Adipocyte (in vitro differentiated cells): ENCODE results near the gene C1orf210.

Source experiments
- DNase-seq: peaks from one replicate; pipeline ENCODE4 v3.0.0-alpha.2; 2015; ENCODE audit warnings: low read depth
- H3K27me3 ChIP-seq: replicated peaks from 2 replicates; pipeline ENCODE4 v1.7.0; 2013; ENCODE audit warnings: mild to moderate bottlenecking, low read length, moderate library complexity; ENCODE audit not compliant: control insufficient read depth, insufficient read depth
- H3K36me3 ChIP-seq: 2 replicates; pipeline ENCODE4 v1.7.0; 2013; ENCODE audit warnings: low read length, mild to moderate bottlenecking, moderate library complexity; ENCODE audit not compliant: control insufficient read depth, insufficient read depth, severe bottlenecking
- H3K4me1 ChIP-seq: 2 replicates; pipeline ENCODE4 v1.7.0; 2013; ENCODE audit warnings: mild to moderate bottlenecking, low read length, moderate library complexity; ENCODE audit not compliant: control insufficient read depth, insufficient read depth
- H3K4me3 ChIP-seq: 2 replicates; pipeline ENCODE4 v1.7.0; 2013; ENCODE audit warnings: mild to moderate bottlenecking, low read length, moderate library complexity
- H3K9ac ChIP-seq: 2 replicates; pipeline ENCODE4 v1.7.0; 2013; ENCODE audit warnings: mild to moderate bottlenecking, low read length, moderate library complexity
- H3K9me3 ChIP-seq: 2 replicates; pipeline ENCODE4 v1.7.0; 2013; ENCODE audit warnings: mild to moderate bottlenecking, low read length, moderate library complexity; ENCODE audit not compliant: control insufficient read depth

Gene C1orf210

GRCh38 chr1:43253173-43253572 is 32.2 kb downstream of the C1orf210 start:
- DNase-seq: no peak
- Histone ChIP-seq H3K4me3 (no peak overlapping the region), H3K9me3 (no peaks in the 10 kb centered on the region), H3K36me3 (no peaks in the 10 kb centered on the region), H3K27me3 (peaks cover 8% of the 10 kb centered on the region), H3K4me1 (peaks cover 2% of the 10 kb centered on the region), H3K9ac (no peak overlapping the region)

- peaks cover 1% of the 10 kb centered on the region for H3K9me3 ChIP-seq
- DNase-seq: no peak
- H3K4me1 ChIP-seq: no peaks in the 10 kb centered on the region
- H3K36me3 ChIP-seq: no peaks in the 10 kb centered on the region
- H3K4me3 ChIP-seq: no peak overlapping the region
- H3K9ac ChIP-seq: no peak overlapping the region
- H3K27me3 ChIP-seq: peaks cover 8% of the 10 kb centered on the region
These were observed 33.2 kb downstream of the C1orf210 start for GRCh38 chr1:43252225-43252624.

GRCh38 chr1:43251024-43251423 is 34.4 kb downstream of the C1orf210 start:
- DNase-seq: no peak
- Histone ChIP-seq H3K4me3 (no peak overlapping the region), H3K4me1 (no peaks in the 10 kb centered on the region), H3K27me3 (peaks cover 8% of the 10 kb centered on the region), H3K9me3 (peaks cover 6% of the 10 kb centered on the region), H3K36me3 (no peaks in the 10 kb centered on the region), H3K9ac (no peak overlapping the region)

GRCh38 chr1:43250351-43250761 is 35.0 kb downstream of the C1orf210 start:
- no peak for DNase-seq
- H3K27me3 ChIP-seq: peaks cover 8% of the 10 kb centered on the region
- no peaks in the 10 kb centered on the region for H3K36me3 ChIP-seq

GRCh38 chr1:43247256-43247921 is 38.0 kb downstream of the C1orf210 start:
- Histone ChIP-seq H3K9me3 (peaks cover 6% of the 10 kb centered on the region), H3K36me3 (no peaks in the 10 kb centered on the region), H3K4me1 (no peaks in the 10 kb centered on the region), H3K27me3 (no peaks in the 10 kb centered on the region), H3K4me3 (no peak overlapping the region), H3K9ac (no peak overlapping the region)
- DNase-seq: no peak

More at GRCh38 chr1:43250351-43250761, 35.0 kb downstream of the C1orf210 start:
- Histone ChIP-seq H3K9me3 (peaks cover 6% of the 10 kb centered on the region), H3K4me3 (no peak overlapping the region), H3K4me1 (no peaks in the 10 kb centered on the region), H3K9ac (no peak overlapping the region)

GRCh38 chr1:43246466-43247213 is 38.7 kb downstream of the C1orf210 start:
- Histone ChIP-seq H3K4me3 (no peak overlapping the region), H3K36me3 (no peaks in the 10 kb centered on the region), H3K4me1 (no peaks in the 10 kb centered on the region), H3K27me3 (no peaks in the 10 kb centered on the region), H3K9me3 (peaks cover 6% of the 10 kb centered on the region), H3K9ac (no peak overlapping the region)
- no peak for DNase-seq

- no peak overlapping the region for H3K9ac ChIP-seq
- no peaks in the 10 kb centered on the region for H3K27me3 ChIP-seq
- peaks cover 7% of the 10 kb centered on the region for H3K4me1 ChIP-seq
- H3K9me3 ChIP-seq: peaks cover 6% of the 10 kb centered on the region
- H3K36me3 ChIP-seq: no peaks in the 10 kb centered on the region
- H3K4me3 ChIP-seq: no peak overlapping the region
- no peak for DNase-seq
These were observed 42.1 kb downstream of the C1orf210 start for GRCh38 chr1:43243299-43243698.

- peak; percentile 3 for DNase-seq
- no peaks in the 10 kb centered on the region for H3K27me3 ChIP-seq
- H3K9ac ChIP-seq: no peak overlapping the region
- H3K36me3 ChIP-seq: no peaks in the 10 kb centered on the region
- no peaks in the 10 kb centered on the region for H3K9me3 ChIP-seq
- H3K4me1 ChIP-seq: peaks cover 15% of the 10 kb centered on the region
- H3K4me3 ChIP-seq: no peak overlapping the region
These were observed 44.0 kb downstream of the C1orf210 start for GRCh38 chr1:43241413-43241836.

GRCh38 chr1:43239484-43239883 is 45.9 kb downstream of the C1orf210 start:
- DNase-seq: no peak
- Histone ChIP-seq H3K27me3 (no peaks in the 10 kb centered on the region), H3K9me3 (no peaks in the 10 kb centered on the region)

GRCh38 chr1:43238991-43239469 is 46.4 kb downstream of the C1orf210 start:
- H3K4me3 ChIP-seq: no peak overlapping the region
- H3K27me3 ChIP-seq: no peaks in the 10 kb centered on the region
- H3K36me3 ChIP-seq: no peaks in the 10 kb centered on the region
- H3K9ac ChIP-seq: no peak overlapping the region
- H3K4me1 ChIP-seq: peaks cover 28% of the 10 kb centered on the region
- DNase-seq: no peak
- no peaks in the 10 kb centered on the region for H3K9me3 ChIP-seq

More at GRCh38 chr1:43239484-43239883, 45.9 kb downstream of the C1orf210 start:
- Histone ChIP-seq H3K9ac (no peak overlapping the region), H3K4me3 (no peak overlapping the region), H3K36me3 (no peaks in the 10 kb centered on the region), H3K4me1 (peaks cover 28% of the 10 kb centered on the region)

GRCh38 chr1:43238085-43238484 is 47.3 kb downstream of the C1orf210 start:
- Histone ChIP-seq H3K4me3 (no peak overlapping the region), H3K27me3 (no peaks in the 10 kb centered on the region), H3K9me3 (no peaks in the 10 kb centered on the region), H3K9ac (peak overlapping the region; percentile 27), H3K36me3 (no peaks in the 10 kb centered on the region), H3K4me1 (peaks cover 35% of the 10 kb centered on the region)
- peak; percentile 79 for DNase-seq
